ENCODE measurements around the gene TLX1. TPM values are rescaled to one million over a fixed set of nuclear protein-coding genes. Genes with fewer than 3 reads are reported as not detected.
A peak's percentile ranks its signal among the peaks of the same experiment; 100 is the strongest.

TLX1 gene
- total and polyA plus RNA-seq, 9 of the 15 experiments (the other 6 are each of a cell fraction or from before 2014, with no cell fraction given): 0.03 to 3.3 (median 0.19) TPM; not detected in 1

DNA sequence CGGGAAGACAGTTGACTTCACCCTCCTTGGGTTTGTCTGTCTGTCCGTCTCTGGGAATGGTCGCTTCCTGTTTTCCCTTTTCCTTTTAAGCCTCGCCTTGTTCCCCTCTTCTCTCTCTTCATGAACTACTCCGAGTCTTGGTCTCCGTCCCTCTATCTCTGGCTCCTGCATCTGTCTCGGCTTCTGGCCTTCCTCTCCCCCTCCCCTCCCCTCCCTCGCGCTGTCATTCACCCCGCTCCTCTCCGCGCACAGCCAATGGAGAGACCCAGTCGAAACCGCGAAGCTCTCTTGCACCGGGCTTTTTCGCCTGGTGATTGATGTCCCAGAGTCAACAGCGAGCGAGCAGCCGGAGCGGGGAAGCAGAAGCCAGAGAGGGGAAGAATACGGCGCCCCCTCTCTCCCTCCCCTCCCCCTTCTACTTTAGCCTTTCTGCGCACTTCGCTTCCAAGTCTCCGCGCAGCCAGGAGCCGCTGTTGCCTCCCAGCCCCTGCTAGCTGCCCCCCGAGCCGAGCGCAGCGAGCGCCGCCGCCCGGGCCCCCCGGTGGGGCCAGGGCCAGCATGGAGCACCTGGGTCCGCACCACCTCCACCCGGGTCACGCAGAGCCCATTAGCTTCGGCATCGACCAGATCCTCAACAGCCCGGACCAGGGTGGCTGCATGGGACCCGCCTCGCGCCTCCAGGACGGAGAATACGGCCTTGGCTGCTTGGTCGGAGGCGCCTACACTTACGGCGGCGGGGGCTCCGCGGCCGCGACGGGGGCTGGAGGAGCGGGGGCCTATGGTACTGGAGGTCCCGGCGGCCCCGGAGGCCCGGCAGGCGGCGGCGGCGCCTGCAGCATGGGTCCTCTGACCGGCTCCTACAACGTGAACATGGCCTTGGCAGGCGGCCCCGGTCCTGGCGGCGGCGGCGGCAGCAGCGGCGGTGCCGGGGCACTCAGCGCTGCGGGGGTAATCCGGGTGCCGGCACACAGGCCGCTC, at the start of gene TLX1 (continued):
- TF ChIP-seq, protein P1, sequence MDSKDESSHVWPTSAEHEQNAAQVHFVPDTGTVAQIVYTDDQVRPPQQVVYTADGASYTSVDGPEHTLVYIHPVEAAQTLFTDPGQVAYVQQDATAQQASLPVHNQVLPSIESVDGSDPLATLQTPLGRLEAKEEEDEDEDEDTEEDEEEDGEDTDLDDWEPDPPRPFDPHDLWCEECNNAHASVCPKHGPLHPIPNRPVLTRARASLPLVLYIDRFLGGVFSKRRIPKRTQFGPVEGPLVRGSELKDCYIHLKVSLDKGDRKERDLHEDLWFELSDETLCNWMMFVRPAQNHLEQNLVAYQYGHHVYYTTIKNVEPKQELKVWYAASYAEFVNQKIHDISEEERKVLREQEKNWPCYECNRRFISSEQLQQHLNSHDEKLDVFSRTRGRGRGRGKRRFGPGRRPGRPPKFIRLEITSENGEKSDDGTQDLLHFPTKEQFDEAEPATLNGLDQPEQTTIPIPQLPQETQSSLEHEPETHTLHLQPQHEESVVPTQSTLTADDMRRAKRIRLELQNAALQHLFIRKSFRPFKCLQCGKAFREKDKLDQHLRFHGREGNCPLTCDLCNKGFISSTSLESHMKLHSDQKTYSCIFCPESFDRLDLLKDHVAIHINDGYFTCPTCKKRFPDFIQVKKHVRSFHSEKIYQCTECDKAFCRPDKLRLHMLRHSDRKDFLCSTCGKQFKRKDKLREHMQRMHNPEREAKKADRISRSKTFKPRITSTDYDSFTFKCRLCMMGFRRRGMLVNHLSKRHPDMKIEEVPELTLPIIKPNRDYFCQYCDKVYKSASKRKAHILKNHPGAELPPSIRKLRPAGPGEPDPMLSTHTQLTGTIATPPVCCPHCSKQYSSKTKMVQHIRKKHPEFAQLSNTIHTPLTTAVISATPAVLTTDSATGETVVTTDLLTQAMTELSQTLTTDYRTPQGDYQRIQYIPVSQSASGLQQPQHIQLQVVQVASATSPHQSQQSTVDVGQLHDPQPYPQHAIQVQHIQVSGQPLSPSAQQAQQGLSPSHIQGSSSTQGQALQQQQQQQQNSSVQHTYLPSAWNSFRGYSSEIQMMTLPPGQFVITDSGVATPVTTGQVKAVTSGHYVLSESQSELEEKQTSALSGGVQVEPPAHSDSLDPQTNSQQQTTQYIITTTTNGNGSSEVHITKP (IDR thresholded peaks at IDR 0.05; ENCODE audit: partially characterized antibody): peak; percentile 82
- TF ChIP-seq CAMTA2 (CRISPR knock-in tag; conservative IDR thresholded peaks at IDR 0.05) (no peak), DDX20 (tag; IDR thresholded peaks at IDR 0.05; ENCODE audit: low read depth) (no peak), CHD2 (IDR thresholded peaks at IDR 0.05; ENCODE audit: low read depth, low read length) (no peak), U2AF2 (optimal IDR thresholded peaks at IDR 0.05; ENCODE audit: low read depth, low read length) (no peak), ZNF586 (CRISPR knock-in tag; conservative IDR thresholded peaks at IDR 0.05) (no peak), PHF8 (IDR thresholded peaks at IDR 0.05; ENCODE audit: borderline replicate concordance, low read length) (peak; percentile 35; the same call in 1 of the 2 replicates), ZNF444 (CRISPR knock-in tag; IDR thresholded peaks at IDR 0.05) (no peak), MXI1 (IDR thresholded peaks at IDR 0.05; ENCODE audit: low read depth, low read length) (no peak), SNIP1 (IDR thresholded peaks at IDR 0.05; ENCODE audit: low read depth) (no peak), SRSF1 (IDR thresholded peaks at IDR 0.05; ENCODE audit: low read depth, low read length) (no peak)
- TF ChIP-seq, protein P2, sequence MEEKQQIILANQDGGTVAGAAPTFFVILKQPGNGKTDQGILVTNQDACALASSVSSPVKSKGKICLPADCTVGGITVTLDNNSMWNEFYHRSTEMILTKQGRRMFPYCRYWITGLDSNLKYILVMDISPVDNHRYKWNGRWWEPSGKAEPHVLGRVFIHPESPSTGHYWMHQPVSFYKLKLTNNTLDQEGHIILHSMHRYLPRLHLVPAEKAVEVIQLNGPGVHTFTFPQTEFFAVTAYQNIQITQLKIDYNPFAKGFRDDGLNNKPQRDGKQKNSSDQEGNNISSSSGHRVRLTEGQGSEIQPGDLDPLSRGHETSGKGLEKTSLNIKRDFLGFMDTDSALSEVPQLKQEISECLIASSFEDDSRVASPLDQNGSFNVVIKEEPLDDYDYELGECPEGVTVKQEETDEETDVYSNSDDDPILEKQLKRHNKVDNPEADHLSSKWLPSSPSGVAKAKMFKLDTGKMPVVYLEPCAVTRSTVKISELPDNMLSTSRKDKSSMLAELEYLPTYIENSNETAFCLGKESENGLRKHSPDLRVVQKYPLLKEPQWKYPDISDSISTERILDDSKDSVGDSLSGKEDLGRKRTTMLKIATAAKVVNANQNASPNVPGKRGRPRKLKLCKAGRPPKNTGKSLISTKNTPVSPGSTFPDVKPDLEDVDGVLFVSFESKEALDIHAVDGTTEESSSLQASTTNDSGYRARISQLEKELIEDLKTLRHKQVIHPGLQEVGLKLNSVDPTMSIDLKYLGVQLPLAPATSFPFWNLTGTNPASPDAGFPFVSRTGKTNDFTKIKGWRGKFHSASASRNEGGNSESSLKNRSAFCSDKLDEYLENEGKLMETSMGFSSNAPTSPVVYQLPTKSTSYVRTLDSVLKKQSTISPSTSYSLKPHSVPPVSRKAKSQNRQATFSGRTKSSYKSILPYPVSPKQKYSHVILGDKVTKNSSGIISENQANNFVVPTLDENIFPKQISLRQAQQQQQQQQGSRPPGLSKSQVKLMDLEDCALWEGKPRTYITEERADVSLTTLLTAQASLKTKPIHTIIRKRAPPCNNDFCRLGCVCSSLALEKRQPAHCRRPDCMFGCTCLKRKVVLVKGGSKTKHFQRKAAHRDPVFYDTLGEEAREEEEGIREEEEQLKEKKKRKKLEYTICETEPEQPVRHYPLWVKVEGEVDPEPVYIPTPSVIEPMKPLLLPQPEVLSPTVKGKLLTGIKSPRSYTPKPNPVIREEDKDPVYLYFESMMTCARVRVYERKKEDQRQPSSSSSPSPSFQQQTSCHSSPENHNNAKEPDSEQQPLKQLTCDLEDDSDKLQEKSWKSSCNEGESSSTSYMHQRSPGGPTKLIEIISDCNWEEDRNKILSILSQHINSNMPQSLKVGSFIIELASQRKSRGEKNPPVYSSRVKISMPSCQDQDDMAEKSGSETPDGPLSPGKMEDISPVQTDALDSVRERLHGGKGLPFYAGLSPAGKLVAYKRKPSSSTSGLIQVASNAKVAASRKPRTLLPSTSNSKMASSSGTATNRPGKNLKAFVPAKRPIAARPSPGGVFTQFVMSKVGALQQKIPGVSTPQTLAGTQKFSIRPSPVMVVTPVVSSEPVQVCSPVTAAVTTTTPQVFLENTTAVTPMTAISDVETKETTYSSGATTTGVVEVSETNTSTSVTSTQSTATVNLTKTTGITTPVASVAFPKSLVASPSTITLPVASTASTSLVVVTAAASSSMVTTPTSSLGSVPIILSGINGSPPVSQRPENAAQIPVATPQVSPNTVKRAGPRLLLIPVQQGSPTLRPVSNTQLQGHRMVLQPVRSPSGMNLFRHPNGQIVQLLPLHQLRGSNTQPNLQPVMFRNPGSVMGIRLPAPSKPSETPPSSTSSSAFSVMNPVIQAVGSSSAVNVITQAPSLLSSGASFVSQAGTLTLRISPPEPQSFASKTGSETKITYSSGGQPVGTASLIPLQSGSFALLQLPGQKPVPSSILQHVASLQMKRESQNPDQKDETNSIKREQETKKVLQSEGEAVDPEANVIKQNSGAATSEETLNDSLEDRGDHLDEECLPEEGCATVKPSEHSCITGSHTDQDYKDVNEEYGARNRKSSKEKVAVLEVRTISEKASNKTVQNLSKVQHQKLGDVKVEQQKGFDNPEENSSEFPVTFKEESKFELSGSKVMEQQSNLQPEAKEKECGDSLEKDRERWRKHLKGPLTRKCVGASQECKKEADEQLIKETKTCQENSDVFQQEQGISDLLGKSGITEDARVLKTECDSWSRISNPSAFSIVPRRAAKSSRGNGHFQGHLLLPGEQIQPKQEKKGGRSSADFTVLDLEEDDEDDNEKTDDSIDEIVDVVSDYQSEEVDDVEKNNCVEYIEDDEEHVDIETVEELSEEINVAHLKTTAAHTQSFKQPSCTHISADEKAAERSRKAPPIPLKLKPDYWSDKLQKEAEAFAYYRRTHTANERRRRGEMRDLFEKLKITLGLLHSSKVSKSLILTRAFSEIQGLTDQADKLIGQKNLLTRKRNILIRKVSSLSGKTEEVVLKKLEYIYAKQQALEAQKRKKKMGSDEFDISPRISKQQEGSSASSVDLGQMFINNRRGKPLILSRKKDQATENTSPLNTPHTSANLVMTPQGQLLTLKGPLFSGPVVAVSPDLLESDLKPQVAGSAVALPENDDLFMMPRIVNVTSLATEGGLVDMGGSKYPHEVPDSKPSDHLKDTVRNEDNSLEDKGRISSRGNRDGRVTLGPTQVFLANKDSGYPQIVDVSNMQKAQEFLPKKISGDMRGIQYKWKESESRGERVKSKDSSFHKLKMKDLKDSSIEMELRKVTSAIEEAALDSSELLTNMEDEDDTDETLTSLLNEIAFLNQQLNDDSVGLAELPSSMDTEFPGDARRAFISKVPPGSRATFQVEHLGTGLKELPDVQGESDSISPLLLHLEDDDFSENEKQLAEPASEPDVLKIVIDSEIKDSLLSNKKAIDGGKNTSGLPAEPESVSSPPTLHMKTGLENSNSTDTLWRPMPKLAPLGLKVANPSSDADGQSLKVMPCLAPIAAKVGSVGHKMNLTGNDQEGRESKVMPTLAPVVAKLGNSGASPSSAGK (IDR thresholded peaks at IDR 0.05): no peak
